HepG2 (cell line): ENCODE data around the gene ANP32B. TPM values are rescaled to one million over a fixed set of nuclear protein-coding genes. Genes with fewer than 3 reads are reported as not detected.

Experiments used
- ARID3A ChIP-seq: IDR thresholded peaks from 2 replicates; pipeline ENCODE4 v1.6.1; 2012; ENCODE audit warnings: low read depth, low read length, improper control_type of control experiment
- GATAD1 ChIP-seq: IDR thresholded peaks from 2 replicates; pipeline ENCODE4 v1.6.1; 2016; ENCODE audit warnings: missing genetic modification reagents, missing compliant biosample characterization
- MXI1 ChIP-seq: IDR thresholded peaks from 3 replicates; pipeline ENCODE4 v1.6.1; 2012; ENCODE audit warnings: low read depth, low read length, inconsistent platforms, borderline replicate concordance
- NFAT5 ChIP-seq: sonication (generic); formaldehyde crosslinking; IDR thresholded peaks from 2 replicates; pipeline ENCODE4 v1.4.0; 2020; ENCODE audit warnings: missing genetic modification reagents
- SAP130 ChIP-seq: IDR thresholded peaks from 2 replicates; pipeline ENCODE4 v1.6.1; 2016; ENCODE audit warnings: low read depth
- ZBTB14 ChIP-seq: sonication (generic); formaldehyde crosslinking; IDR thresholded peaks from 2 replicates; pipeline ENCODE4 v1.4.0; 2020; ENCODE audit warnings: missing genetic modification reagents
- ZNF232 ChIP-seq: sonication (generic); formaldehyde crosslinking; IDR thresholded peaks from 2 replicates; pipeline ENCODE4 v1.4.0; 2020; ENCODE audit warnings: missing genetic modification reagents, borderline replicate concordance
- ZNF318 ChIP-seq: sonication (generic); formaldehyde crosslinking; IDR thresholded peaks from 2 replicates; pipeline ENCODE4 v1.4.0; 2020; ENCODE audit warnings: mild to moderate bottlenecking, missing genetic modification reagents
- ZNF607 ChIP-seq: sonication (generic); formaldehyde crosslinking; IDR thresholded peaks from 2 replicates; pipeline ENCODE4 v1.5.1; 2020; ENCODE audit warnings: missing genetic modification reagents, mild to moderate bottlenecking, borderline replicate concordance
- ZNF850 ChIP-seq: sonication (generic); formaldehyde crosslinking; conservative IDR thresholded peaks from 2 replicates; pipeline ENCODE4 v1.9.0; 2021; ENCODE audit warnings: mild to moderate bottlenecking, missing genetic modification reagents
- polyA plus RNA-seq, 8 experiments: library from polyadenylated mRNA; depleted of rRNA in 3 of 8; stranded (reverse) in 7 of 8; unstranded in 1 of 8; fragments of >200 nt; fragmentation: Illumina TruSeq in 4 of 8; extraction: Trizol in 4 of 8; gene quantifications; 2 replicates each; pipeline versions ENCODE4 v1.2.1 to v1.2.3, GENCODE V29; 2011 to 2016; ENCODE audit warnings: low read depth in 4 of 8, missing spikeins in 1 of 8, mixed read lengths in 1 of 8; ENCODE audit not compliant: insufficient read depth in 1 of 8
- total RNA-seq, 5 experiments: library from RNA; depleted of rRNA; stranded (reverse); fragments of >200 nt; fragmentation: Illumina TruSeq; extraction: Trizol; gene quantifications; 2 replicates each; pipeline ENCODE4 v1.2.3, GENCODE V29; 2016; ENCODE audit warnings: low read depth in 1 of 5

The ANP32B gene
- total and polyA plus RNA-seq, 2 of the 13 experiments (the other 11 are each of a cell fraction or from before 2014, with no cell fraction given): 22.1 to 37.5 TPM

GRCh38 chr9:97984188-97985057 lies 1.3 kb downstream of the ANP32B start (continued):
- TF ChIP-seq ZNF318 (CRISPR knock-in tag): no peak; the same call in 1 of the 2 replicates
- TF ChIP-seq ARID3A: no peak
- TF ChIP-seq ZBTB14 (CRISPR knock-in tag): peak; percentile 71
- TF ChIP-seq MXI1: 0 out of 3 replicates have a peak, but pooled peaks have one; percentile 10
- TF ChIP-seq GATAD1 (CRISPR knock-in tag): 0 out of 2 replicates have a peak, but pooled peaks have one; percentile 32
- TF ChIP-seq ZNF232 (CRISPR knock-in tag): 0 out of 2 replicates have a peak, but pooled peaks have one; percentile 17
- peak; percentile 71; the same call in 1 of the 2 replicates for TF ChIP-seq NFAT5 (CRISPR knock-in tag)
- TF ChIP-seq ZNF607 (CRISPR knock-in tag): 0 out of 2 replicates have a peak, but pooled peaks have one; percentile 11
- TF ChIP-seq ZNF850 (CRISPR knock-in tag): 0 out of 2 replicates have a peak, but pooled peaks have one; percentile 22
- TF ChIP-seq SAP130: 0 out of 2 replicates have a peak, but pooled peaks have one; percentile 8
